ENCODE data around the gene DIAPH3. TPM values are rescaled to one million over a fixed set of nuclear protein-coding genes. Genes with fewer than 3 reads are reported as not detected.

Gene DIAPH3
- polyA plus RNA-seq, 2 of the 4 experiments (the other 2 are of a cell fraction): 10.8 to 13.6 TPM

DNA sequence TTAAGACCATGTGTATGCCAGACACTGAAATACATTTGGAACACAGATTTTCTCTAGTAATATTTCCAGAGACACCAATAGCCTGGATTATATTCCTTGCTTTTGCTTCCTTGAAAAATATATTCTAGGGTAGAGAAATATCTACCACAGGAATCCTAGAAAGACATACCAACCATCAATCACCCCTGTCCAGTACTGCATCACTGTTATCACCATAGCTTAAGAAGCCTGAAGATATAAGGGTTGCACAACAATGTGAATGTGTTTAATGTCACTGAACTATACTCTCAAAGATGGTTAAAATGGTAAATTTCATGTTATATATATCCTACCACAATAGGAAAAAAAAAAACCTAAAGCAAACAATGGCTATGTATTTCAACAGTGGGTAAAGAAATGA, 163.6 kb downstream of the DIAPH3 start:
- Histone ChIP-seq H3K4me2 (no peak overlapping the region), H3K4me1 (no peaks in the 10 kb centered on the region), H3K9me3 (no peaks in the 10 kb centered on the region), H3K4me3 (no peak overlapping the region), H3K27ac (no peak overlapping the region)
- CTCF ChIA-PET: no interaction called here
- no peak for FAIRE-seq
- no peak for ATAC-seq
- no peak for DNase-seq (ENCODE audit: low read depth in 1 of 2, low spot score in 1 of 2)
- POLR2A ChIA-PET: no interaction called here
- TF ChIP-seq JUN (IDR thresholded peaks at IDR 0.05) (no peak), BHLHE40 (IDR thresholded peaks at IDR 0.05; ENCODE audit: low read depth, low read length) (no peak), FOXS1 (CRISPR knock-in tag; IDR thresholded peaks at IDR 0.05) (no peak), CBX8 (IDR thresholded peaks at IDR 0.05) (no peak), ESRRA (IDR thresholded peaks at IDR 0.05; ENCODE audit: borderline replicate concordance, low read length) (no peak), JUNB (IDR thresholded peaks at IDR 0.05) (no peak), FOSB (CRISPR knock-in tag; IDR thresholded peaks at IDR 0.05) (no peak), HMGXB4 (CRISPR knock-in tag; IDR thresholded peaks at IDR 0.05; ENCODE audit: borderline replicate concordance) (no peak), TP53 (CRISPR knock-in tag; IDR thresholded peaks at IDR 0.05) (no peak), CEBPB (IDR thresholded peaks at IDR 0.05) (no peak), ZFP36 (IDR thresholded peaks at IDR 0.05; ENCODE audit: borderline replicate concordance, partially characterized antibody) (no peak), SMC3 (IDR thresholded peaks at IDR 0.05) (no peak), RARB (CRISPR knock-in tag; IDR thresholded peaks at IDR 0.05) (no peak), ZC3H11A (IDR thresholded peaks at IDR 0.05) (no peak), SREBF2 (IDR thresholded peaks at IDR 0.05) (no peak), HOXA7 (CRISPR knock-in tag; IDR thresholded peaks at IDR 0.05) (no peak)
- TF ChIP-seq, protein P1, sequence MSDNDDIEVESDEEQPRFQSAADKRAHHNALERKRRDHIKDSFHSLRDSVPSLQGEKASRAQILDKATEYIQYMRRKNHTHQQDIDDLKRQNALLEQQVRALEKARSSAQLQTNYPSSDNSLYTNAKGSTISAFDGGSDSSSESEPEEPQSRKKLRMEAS (IDR thresholded peaks at IDR 0.05): no peak
- TF ChIP-seq, protein P2, sequence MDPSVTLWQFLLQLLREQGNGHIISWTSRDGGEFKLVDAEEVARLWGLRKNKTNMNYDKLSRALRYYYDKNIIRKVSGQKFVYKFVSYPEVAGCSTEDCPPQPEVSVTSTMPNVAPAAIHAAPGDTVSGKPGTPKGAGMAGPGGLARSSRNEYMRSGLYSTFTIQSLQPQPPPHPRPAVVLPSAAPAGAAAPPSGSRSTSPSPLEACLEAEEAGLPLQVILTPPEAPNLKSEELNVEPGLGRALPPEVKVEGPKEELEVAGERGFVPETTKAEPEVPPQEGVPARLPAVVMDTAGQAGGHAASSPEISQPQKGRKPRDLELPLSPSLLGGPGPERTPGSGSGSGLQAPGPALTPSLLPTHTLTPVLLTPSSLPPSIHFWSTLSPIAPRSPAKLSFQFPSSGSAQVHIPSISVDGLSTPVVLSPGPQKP (IDR thresholded peaks at IDR 0.05; ENCODE audit: low read depth, low read length): no peak
- TF ChIP-seq, protein P3, sequence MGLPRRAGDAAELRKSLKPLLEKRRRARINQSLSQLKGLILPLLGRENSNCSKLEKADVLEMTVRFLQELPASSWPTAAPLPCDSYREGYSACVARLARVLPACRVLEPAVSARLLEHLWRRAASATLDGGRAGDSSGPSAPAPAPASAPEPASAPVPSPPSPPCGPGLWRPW (IDR thresholded peaks at IDR 0.05): no peak
- TF ChIP-seq, protein P4, sequence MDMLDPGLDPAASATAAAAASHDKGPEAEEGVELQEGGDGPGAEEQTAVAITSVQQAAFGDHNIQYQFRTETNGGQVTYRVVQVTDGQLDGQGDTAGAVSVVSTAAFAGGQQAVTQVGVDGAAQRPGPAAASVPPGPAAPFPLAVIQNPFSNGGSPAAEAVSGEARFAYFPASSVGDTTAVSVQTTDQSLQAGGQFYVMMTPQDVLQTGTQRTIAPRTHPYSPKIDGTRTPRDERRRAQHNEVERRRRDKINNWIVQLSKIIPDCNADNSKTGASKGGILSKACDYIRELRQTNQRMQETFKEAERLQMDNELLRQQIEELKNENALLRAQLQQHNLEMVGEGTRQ (IDR thresholded peaks at IDR 0.05): no peak

GRCh38 chr13:59997976-59998375, 165.8 kb downstream of the DIAPH3 start:
- TF ChIP-seq, protein P5, sequence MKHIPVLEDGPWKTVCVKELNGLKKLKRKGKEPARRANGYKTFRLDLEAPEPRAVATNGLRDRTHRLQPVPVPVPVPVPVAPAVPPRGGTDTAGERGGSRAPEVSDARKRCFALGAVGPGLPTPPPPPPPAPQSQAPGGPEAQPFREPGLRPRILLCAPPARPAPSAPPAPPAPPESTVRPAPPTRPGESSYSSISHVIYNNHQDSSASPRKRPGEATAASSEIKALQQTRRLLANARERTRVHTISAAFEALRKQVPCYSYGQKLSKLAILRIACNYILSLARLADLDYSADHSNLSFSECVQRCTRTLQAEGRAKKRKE (CRISPR knock-in tag; IDR thresholded peaks at IDR 0.05; ENCODE audit: low read depth): no peak
- TF ChIP-seq BHLHE40 (IDR thresholded peaks at IDR 0.05; ENCODE audit: low read depth, low read length) (no peak), PBX3 (IDR thresholded peaks at IDR 0.05) (no peak), SMC3 (IDR thresholded peaks at IDR 0.05) (no peak), PHF8 (IDR thresholded peaks at IDR 0.05; ENCODE audit: borderline replicate concordance, low read depth) (no peak), MAFK (IDR thresholded peaks at IDR 0.05; ENCODE audit: partially characterized antibody) (no peak), FOXS1 (CRISPR knock-in tag; IDR thresholded peaks at IDR 0.05) (no peak)
- TF ChIP-seq, protein P4 (IDR thresholded peaks at IDR 0.05): no peak
- TF ChIP-seq, protein P6, sequence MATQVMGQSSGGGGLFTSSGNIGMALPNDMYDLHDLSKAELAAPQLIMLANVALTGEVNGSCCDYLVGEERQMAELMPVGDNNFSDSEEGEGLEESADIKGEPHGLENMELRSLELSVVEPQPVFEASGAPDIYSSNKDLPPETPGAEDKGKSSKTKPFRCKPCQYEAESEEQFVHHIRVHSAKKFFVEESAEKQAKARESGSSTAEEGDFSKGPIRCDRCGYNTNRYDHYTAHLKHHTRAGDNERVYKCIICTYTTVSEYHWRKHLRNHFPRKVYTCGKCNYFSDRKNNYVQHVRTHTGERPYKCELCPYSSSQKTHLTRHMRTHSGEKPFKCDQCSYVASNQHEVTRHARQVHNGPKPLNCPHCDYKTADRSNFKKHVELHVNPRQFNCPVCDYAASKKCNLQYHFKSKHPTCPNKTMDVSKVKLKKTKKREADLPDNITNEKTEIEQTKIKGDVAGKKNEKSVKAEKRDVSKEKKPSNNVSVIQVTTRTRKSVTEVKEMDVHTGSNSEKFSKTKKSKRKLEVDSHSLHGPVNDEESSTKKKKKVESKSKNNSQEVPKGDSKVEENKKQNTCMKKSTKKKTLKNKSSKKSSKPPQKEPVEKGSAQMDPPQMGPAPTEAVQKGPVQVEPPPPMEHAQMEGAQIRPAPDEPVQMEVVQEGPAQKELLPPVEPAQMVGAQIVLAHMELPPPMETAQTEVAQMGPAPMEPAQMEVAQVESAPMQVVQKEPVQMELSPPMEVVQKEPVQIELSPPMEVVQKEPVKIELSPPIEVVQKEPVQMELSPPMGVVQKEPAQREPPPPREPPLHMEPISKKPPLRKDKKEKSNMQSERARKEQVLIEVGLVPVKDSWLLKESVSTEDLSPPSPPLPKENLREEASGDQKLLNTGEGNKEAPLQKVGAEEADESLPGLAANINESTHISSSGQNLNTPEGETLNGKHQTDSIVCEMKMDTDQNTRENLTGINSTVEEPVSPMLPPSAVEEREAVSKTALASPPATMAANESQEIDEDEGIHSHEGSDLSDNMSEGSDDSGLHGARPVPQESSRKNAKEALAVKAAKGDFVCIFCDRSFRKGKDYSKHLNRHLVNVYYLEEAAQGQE (IDR thresholded peaks at IDR 0.05): no peak
- FAIRE-seq: no peak
- Histone ChIP-seq H3K27ac (no peak overlapping the region), H3K4me2 (no peak overlapping the region), H3K9me3 (no peaks in the 10 kb centered on the region), H3K4me1 (no peaks in the 10 kb centered on the region), H3K4me3 (no peak overlapping the region)
- no peak for DNase-seq (ENCODE audit: low read depth in 1 of 2, low spot score in 1 of 2)
- ChIA-PET POLR2A (no interaction called here), CTCF (no interaction called here)
- ATAC-seq: no peak
- 83% methylated on average over 1 of the region's 1 CpG for WGBS (ENCODE audit: missing lambda C conversion rate)
